Sigmoid colon (tissue), 4 donors: ENCODE data around the gene MTO1.

Experiments
- EP300 ChIP-seq, 4 donors: sonication (generic); formaldehyde crosslinking; IDR thresholded peaks; one replicate each; pipeline ENCODE4 v1.6.1; 2017; ENCODE audit warnings: antibody characterized with exemption in 4 of 4
- TF ChIP-seq, protein P1 (sequence below), 4 experiments: fragments of 450-650 bp in 3 of 4; fragments of 200-600 bp in 1 of 4; IDR thresholded peaks; one replicate each; pipeline ENCODE4 v1.5.1; 2016 to 2019; ENCODE audit warnings: antibody characterized with exemption in 4 of 4, mild to moderate bottlenecking in 3 of 4, moderate library complexity in 2 of 4

DNA sequence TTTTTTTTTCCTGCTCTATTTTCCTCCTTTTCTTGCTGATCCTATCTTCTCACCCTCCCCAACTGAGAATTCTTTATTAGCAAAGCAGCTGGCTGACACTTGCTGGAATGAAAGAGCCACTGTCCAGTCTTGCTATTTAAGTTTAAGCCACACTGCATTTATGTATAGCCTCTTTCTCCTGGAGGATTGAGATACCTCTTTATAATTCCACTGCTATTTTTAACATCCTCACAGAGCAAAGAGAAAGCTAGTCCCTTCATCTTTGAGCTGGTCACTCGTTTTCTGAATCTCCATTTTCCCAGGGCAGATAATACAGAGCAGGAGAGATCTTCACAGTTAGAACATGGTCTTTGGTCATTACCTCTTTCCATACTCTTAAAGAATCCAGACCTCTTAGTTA lies 95.3 kb downstream of the MTO1 start:
- TF ChIP-seq, protein P1, sequence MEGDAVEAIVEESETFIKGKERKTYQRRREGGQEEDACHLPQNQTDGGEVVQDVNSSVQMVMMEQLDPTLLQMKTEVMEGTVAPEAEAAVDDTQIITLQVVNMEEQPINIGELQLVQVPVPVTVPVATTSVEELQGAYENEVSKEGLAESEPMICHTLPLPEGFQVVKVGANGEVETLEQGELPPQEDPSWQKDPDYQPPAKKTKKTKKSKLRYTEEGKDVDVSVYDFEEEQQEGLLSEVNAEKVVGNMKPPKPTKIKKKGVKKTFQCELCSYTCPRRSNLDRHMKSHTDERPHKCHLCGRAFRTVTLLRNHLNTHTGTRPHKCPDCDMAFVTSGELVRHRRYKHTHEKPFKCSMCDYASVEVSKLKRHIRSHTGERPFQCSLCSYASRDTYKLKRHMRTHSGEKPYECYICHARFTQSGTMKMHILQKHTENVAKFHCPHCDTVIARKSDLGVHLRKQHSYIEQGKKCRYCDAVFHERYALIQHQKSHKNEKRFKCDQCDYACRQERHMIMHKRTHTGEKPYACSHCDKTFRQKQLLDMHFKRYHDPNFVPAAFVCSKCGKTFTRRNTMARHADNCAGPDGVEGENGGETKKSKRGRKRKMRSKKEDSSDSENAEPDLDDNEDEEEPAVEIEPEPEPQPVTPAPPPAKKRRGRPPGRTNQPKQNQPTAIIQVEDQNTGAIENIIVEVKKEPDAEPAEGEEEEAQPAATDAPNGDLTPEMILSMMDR (IDR thresholded peaks at IDR 0.05), result no peak
- no peak for TF ChIP-seq EP300 (IDR thresholded peaks at IDR 0.05)
